ENCODE measurements around the gene PPP2CA.
A peak's percentile ranks its signal among the peaks of the same experiment; 100 is the strongest.
"Not testable (repeated sequence)": the region's sequence is repeated elsewhere in the genome, so short reads cannot be mapped to it uniquely, and the experiment has no call there.

The PPP2CA gene

DNA sequence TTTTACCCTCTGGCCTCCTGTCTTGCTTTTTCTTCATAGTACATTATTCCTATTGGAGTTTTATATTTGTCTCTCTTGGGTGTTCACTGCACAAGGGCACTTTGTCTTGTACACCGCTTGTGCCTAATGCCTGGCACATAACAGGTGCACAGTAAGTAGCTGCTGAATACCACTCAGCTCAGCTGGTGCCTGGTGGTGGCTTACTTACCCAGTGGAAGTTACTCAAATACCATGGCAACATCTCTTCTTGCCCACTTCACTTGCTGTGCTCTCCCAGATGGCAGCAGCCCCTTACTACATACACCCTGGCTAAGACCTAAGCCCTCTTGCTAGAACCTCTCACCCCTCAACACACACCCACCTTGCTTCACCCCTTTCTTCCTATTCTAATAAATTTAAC lies 37.8 kb downstream of the PPP2CA start:
- DNase-seq: no peak

DNA sequence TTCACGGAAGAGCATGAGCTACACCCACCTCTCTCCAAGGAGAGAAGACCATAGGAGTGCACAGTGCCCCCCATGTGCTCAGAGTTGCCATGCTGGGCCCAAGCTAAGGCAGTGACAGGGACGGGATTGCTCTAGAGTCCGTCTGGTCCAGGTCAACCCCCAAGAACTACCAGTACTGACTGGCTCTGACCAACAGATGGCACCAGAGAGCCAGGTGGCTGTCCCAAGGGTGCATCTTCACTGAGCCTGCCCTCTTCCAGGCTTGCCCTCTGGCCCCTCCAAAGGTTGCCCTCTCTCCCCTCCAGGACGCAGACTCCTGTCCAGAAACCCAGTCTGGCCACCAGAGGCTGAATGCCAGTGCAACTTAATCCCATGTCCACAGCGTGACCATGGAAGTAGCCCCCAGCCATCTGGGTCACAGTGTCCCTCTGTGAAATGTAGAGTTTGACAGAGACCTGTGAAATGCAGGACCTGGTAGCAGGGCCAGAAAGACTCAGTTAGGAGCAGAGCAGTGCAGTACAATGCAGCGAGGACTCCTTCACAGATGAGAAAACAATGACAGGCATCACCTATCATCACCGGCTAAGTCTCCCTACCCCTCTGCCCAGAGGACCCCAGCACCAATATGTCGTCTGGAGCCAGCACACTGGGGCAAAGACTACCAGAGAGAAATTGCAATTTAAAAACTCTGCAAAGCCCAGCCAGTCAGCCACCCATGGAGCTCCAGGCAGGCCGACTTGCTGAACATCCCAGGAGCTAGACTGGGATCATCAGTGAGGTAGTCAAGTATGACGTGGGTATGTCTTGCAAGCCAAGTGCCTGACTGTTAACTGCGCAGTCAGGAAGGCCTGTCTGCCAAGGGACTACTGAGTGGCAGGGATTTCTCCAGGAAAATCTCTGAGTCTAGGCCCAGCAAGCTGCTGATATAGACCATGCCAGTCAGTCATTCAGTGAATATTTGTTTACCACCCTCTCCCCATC lies 41.4 kb downstream of the PPP2CA start:
- no peak for DNase-seq

DNA sequence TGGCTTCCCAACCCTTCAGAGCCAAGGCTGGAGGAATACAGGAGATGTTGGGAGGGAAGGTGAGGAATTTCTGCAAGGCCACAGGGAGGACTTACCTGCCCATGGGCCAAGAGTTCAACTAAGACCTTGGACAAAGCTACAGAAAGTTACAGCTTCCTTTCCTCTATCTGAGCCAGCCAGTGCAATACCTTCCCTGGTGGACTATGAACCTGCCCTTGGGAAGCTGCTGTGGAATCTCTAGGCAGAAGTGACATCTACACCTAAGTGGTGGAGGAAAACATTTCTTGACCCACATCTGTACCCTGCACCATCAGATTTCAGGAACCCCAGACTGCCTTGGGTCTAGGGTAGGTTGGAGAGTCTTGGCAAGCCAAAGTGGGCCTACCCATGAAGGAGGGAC lies 42.4 kb downstream of the PPP2CA start:
- no peak for DNase-seq

DNA sequence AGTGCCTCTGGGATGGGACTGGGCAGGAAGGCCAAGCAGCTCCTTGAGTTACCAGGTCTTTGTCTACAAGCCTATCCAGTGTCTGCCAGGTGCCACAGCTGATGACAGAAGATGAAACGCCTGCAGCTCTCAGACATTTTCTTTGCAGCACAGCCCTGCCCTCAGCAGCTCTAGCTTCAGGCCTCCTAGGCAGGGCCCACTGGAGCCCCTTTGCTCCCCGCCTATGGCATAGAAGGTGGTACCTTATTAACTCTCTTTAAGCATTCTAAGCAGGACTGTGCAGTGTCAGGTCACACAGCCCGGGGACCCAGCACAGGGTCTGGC lies 47.8 kb downstream of the PPP2CA start:
- no peak for DNase-seq

DNA sequence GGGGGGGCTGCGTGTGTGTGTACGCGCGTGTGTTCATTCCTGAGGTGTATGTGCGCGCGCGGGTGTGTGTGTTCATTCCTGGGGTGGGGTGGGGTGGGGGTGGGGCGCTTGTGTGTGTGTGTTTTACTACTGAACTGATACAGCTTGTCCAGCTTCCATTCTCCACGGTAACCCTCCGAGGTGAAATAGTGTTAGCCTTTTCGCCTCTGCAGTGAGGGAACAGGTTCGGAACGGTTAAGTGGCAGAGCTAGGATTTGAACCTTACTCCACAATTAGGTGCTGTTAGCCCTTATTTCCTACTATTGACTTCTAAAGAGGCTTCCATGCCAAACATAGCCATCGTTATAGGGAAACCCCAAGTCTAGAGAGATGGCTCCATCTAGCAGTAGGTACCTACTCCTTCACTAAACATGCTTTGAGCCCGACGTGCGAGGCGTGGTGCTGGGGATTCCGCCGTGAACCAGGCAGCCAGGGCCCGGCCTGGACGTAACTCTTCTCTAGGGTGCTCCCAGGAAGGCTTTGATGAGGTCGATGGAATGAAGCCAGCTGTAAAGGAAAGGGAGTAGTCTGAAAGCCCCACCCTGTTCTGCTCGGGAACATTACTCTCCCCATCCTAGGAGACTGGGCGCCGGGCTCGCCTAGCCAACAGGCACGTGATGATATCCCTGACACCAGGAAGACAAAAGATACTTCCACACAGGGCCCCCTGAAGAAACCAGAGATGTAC lies 48.3 kb downstream of the PPP2CA start:
- peak; percentile 13 for DNase-seq

DNA sequence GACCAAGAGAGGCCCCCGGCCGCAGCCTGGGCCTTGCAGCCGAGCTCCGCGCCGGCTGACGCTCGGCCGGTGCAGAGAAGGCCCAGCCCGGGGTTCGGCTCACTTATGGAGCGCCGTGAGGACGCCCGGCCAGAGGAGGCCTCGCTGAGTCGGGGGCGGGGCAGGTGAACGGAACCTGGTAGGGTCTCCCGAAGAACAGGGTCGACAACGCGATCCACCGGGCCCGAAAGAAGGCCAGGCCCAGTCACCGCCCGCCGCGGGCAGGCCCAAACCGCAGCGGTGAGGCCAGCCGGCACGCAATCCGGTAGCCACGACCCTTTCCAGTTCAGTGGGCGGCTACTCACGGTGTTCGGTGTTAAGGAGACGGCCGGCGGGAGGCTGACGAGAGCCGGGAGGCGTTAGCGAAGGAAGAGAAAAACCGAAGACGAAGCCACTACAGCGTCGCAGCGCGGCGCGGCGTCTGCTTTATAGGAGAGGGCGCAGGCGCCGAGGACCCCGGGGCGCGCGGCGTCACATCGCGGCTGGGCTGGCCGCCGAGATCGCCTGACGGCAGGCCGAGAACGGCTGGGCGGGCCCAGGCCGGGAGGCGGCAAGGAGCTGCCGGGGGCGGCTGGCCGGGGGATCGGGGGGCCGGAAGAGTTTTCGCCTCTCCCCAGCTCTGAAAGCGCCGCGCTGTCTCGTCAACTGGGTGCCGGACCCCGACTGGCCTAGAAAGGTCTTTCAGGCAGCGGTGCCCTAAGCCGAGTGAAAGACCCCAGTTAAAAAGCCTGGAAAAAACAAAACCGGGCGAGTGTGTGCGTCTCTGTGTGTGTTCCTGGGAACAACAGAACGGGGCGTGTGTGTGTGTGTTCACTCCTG lies 49.1 kb downstream of the PPP2CA start, which contains the start of gene SKP1:
Gene SKP1, minus strand, starts transcription at position 440 of the 858 bp plus-strand sequence. CDS start 2,928 bp downstream, outside the sequence.
- peak; percentile 44 for DNase-seq

DNA sequence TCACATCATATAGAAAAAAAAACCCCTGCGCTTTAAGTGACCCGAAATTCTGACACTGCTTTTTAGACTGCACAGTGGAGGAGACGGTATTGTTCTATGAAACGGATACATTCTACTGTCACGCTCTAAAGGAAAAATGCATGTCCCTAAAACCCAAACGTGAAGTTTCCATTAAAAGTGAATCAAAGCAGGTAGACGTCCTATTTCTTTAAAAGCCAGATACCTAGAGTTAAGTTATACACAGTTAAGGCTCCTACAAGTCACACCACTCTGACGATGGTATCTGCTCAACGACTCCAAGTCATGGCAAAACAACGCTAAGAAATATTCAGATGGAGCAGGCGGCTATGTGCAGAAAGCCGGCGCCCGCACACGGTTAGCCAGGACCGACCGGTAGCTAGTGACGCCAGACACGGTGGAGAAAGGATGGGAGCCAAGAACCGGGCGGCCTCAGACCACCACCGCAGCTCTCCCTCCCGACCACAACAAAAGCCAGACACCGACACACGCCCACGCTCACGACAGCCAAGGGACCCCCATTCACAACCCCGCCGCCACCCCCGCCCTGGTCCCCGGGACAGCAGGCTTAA lies 49.9 kb downstream of the PPP2CA start:
- no peak for DNase-seq

DNA sequence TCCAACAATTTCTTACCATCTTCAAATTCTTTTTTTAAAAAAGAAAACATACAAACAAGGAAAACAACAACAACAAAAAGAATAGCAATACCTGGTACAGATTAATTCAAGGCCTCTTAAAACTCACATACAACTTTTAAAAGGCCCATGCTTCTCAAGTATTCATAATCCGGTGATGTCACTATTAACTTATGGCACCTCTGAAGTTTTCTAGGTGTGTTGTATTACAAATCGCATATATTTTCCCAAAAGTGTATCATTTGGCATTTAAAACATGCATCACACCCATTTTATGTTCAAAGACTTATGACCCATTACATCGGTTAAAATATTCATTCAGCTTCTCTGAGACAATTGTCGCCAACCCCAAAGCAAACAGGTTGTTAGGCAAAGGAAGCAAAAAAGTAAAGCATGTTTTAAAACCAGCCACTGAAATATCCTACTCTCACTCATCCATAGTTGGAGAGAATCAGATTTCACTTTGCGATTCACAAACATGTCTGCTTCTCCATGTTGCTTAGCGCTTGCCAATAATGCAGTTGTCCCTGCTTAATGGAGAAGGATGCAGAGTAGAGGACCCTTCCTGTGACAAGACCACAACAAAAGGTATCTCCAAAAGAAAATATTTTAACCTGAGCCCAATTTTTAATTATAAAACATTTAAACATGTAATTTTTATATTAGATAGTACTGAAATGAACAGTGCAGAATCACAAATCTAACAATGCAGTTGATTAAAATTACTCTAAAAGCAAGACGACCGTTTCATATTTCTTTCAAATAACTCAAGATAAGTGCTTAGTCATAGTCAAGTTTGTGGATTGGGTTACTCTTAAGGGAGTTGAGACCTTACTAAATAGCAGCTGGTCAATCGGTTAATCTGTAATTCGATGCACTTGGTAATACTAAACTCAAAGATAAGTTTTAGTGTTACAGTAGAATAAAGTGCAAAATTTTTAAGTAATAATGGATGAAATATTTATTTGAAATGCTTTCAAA lies 50.7 kb downstream of the PPP2CA start:
- DNase-seq: no peak

DNA sequence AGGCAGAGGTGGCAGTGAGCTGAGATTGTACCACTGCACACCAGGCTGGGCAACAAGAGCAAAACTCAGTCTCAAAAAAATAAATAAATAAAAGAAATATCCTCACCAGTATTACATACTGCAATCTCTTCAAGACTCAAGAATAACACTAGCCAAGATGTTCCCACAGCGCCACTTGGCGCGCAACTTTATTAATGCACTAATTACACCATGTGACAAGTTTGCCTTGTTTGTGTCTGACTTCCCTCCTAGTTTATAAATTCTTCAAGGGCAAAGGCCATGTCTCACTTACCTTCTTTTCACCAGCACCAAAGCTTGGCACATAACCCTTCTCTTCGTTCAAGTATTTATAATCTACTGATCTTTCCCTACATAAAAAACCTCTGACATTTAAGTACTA lies 53.9 kb downstream of the PPP2CA start:
- no peak for DNase-seq

DNA sequence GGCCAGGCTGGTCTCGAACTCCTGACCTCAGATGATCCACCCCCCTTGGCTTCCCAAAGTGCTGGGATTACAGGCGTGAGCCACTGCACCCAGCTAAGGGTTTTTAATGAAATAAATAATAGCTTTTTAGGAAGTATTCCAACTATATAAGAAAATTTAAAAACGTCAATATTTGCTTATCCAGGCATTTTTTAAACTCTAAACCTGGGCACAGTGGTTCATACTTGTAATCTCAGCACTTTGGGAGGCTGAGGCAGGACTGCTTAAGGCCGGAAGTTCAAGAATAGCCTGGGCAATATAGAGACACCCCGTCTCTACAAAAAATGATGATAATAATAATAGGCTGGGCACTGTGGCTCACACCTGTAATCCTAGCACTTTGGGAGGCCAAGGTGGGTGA lies 63.3 kb downstream of the PPP2CA start:
- DNase-seq: no peak

DNA sequence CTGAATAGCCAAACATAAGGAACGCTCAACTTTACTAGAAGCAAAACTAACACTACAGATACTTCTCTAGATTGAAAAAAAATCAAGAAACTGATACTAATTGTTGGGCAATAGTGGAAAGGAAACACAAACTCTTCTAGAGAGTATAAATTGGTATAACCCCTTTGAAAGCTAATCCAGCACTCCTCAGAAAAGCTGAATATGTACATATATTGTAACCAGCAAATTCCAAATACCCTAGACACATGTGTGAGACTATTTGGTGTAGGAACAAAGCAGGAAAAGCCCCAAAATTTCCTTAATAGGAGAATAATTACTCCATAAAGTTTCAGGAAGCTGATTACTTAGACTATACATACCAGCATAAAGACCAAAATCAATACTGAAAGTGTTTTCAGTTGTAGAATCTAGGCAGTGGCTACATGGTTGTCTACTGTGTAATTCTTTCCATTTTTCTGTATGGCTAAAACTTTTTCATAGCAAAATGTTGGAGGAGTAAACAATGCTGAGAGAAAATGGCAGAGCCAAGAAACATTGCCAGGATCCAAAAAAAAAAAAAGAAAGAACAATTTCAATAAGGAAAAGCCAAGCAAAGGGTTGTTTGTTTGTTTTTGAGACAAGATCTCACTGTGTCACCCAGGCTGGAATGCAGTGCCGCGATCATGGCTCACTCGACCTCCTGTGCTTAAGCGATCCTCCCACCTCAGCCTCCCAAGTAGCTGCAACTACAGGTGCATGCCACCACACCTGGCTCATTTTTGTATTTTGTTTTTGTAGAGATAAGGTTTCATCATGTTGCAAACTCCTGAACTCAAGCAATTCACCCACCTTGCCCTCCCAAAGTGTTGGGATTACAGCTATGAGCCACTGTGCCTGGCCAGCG lies 64.1 kb downstream of the PPP2CA start:
- DNase-seq: no peak

DNA sequence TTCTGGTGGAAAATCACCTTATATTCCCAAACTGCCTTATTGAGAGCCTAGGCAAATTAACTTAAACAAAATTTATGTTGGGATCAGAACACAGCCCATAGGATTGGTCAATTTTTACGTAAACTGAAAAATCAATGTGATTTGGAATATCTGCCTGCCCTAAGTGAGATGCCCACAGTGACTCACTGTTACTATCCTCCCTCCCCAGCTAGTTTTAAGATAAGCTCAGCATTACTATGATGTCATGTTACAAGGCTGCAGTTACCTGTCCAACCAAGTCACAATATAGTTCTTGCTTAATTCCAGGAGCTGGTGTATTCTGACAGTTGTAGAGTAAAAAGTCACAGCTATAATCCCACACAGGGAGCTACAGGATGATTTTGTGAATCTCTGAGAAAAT lies 72.2 kb downstream of the PPP2CA start:
- DNase-seq: no peak

DNA sequence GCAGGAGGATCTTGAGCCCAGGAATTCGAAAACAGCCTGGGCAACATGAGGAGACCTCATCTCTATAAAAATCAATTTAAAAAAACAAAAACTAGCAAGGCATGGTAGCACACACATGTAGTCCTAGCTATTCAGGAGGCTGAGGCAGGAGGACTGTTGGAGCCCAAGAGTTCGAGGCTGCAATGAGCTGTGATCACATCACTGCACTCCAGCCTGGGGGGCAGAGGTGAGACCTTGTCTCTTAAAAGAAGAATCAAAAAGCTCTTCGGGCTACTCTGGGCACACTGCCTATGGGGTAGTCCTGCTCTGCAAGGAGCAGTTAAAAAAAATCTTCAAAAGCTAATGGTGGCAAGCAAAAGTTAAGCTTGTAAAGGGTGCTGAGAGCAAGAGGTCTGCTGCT lies 72.6 kb downstream of the PPP2CA start:
- no peak for DNase-seq

DNA sequence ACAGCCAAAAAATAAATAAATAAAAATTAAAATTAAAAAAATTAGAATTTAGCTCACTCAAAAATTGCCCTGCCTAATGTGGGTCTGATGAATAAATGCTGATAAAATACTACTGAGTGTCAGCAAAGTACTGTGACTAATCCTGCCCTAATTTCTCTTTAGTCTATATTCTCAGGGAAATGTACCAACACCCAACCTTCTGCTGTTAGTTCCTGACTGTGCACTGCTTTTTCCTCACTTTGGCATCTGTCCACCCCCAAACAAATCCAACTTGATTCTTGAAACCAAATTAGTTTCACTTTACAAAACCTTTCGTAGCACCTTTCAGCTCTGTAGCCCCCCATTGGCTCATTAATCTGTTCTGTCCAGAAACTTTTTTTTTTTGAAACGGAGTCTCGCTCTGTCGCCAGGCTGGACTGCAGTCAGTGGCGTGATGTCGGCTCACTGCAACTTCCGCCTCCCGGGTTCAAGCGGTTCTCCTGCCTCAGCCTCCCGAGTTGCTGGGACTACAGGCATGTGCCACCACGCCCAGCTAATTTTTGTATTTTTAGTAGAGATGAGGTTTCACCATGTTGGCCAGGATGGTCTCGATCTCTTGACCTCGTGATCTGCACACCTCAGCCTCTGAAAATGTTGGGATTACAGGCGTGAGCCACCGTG lies 73.6 kb downstream of the PPP2CA start:
- DNase-seq: not testable (repeated sequence)

DNA sequence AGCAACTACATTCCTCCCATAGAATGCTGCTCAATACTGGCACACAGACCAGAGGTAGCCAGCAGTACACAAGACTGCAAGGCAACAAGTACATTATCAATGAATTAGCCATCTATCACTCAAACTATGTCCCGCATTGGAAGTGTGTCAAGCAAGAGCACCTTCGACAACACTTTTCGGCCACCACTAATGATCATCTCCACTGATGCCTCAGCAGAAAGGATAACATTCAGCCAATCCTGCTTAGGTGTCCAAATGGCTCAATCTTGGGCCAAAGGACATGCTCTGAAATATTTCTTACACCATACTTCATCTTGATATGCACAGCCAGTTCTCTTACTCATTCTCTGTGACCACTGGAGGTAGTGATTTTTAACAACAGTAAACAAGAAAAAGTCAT lies 74.2 kb downstream of the PPP2CA start:
- DNase-seq: no peak

DNA sequence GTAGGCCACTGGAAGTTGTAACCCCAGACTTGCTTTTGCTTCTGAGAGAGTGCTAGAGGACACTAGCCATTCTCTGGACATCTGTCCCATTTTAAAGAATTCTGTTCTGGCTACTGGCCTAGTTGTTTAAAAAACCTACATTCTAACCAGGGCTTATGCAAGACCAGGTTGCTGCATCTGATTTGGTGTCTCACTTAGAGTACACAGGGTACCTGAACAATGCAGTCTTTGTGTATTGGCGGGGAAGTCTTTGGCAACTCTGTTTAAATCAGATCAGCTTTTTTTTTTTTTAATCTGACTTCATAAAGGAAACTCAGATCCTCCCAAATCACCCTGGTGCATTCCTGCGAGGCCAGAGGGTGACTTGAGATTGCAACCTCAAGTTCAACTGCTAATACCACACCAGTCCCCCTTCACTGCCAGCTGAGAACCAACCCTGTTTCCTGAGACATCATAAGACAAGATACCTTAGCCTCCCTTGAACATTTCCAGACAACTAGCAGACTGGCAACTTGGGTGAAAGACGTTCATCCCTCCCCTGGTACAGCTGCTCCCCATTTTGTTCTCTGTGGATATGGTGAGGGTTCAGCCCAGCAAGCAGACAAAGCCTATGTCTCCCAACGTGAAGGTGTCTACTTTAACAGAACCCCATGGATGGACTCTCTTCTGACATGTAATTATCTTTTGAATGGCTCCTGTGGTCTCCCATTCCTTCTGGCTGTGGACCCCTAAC lies 76.1 kb downstream of the PPP2CA start:
- DNase-seq: no peak

DNA sequence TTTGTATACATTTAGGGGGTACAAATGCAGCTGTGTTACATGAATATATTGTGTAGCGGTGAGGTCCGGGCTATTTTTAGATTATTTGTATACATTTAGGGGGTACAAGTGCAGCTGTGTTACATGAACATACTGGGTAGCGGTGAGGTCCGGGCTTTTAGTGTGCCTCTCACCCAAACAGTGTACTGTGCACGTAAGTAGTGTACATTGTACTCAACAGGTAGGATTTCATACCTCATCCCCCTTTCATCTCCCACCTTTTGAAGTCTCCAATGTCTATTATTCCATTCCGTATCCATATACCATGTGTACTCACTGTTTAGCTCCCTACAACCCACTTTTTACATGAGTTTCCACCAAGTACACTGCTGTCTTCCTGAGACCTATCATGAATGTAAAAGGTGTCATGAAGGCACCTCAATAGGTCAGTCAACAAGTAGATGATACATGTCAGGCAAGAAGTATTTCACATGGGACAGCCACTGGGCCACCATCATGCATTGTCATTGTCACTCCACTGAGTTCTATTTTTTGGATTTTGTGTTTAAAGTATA lies 76.8 kb downstream of the PPP2CA start:
- no peak for DNase-seq

DNA sequence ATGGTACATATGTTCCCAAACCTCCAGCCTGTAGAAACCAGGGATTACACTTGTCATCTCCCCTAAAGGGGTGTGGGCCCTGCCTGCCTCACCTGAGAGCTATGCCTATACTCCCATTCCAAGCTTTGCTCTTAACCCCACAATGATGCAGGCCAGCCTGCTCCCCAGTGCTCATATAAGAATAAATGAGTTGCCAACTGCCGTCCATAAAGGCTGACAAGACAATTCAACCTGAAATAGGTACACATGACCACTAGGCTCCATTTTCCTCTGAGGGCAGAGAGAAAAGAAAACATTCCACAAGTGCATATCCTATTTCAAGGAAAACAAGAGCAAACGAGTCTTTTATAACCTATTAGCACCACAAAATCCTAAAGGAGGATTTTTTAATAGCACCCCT lies 77.6 kb downstream of the PPP2CA start:
- no peak for DNase-seq
